HepG2 (cell line): Measurements from ENCODE around the gene DSN1. TPM values are rescaled to one million over a fixed set of nuclear protein-coding genes. Genes with fewer than 3 reads are reported as not detected.

Experiments used
- ARNT ChIP-seq: fragments of 450-650 bp; IDR thresholded peaks from 2 replicates; pipeline ENCODE4 v1.6.1; 2017
- BORCS8-MEF2B ChIP-seq: sonication (generic); formaldehyde crosslinking; IDR thresholded peaks from 2 replicates; pipeline ENCODE4 v1.8.0; 2022; ENCODE audit warnings: mild to moderate bottlenecking, missing genetic modification reagents
- CSRNP1 ChIP-seq: sonication (generic); formaldehyde crosslinking; IDR thresholded peaks from 2 replicates; pipeline ENCODE4 v1.8.1; 2023; ENCODE audit warnings: mild to moderate bottlenecking, missing genetic modification reagents
- FOXA1 ChIP-seq, 2 experiments: fragments of 450-650 bp in 1 of 2; sonication (generic) in 1 of 2; formaldehyde crosslinking in 1 of 2; IDR thresholded peaks; 2 replicates each; pipeline versions ENCODE4 v1.4.0 to v1.6.1; 2016 to 2020; ENCODE audit warnings: missing genetic modification reagents in 1 of 2
- HDAC2 ChIP-seq: sonication (generic); formaldehyde crosslinking; IDR thresholded peaks from 2 replicates; pipeline ENCODE4 v1.4.0; 2020; ENCODE audit warnings: missing genetic modification reagents
- IRF9 ChIP-seq: sonication (generic); formaldehyde crosslinking; IDR thresholded peaks from 2 replicates; pipeline ENCODE4 v1.8.0; 2022; ENCODE audit warnings: missing genetic modification reagents, mild to moderate bottlenecking, borderline replicate concordance
- KDM4B ChIP-seq: sonication (generic); formaldehyde crosslinking; IDR thresholded peaks from 2 replicates; pipeline ENCODE4 v1.4.0; 2020; ENCODE audit warnings: missing genetic modification reagents
- KLF15 ChIP-seq: sonication (generic); formaldehyde crosslinking; IDR thresholded peaks from 2 replicates; pipeline ENCODE4 v1.8.1; 2023; ENCODE audit warnings: borderline replicate concordance, mild to moderate bottlenecking, inconsistent platforms, missing genetic modification reagents, mixed read lengths
- MEIS1 ChIP-seq: sonication (generic); formaldehyde crosslinking; IDR thresholded peaks from 2 replicates; pipeline ENCODE4 v1.9.0; 2021; ENCODE audit warnings: mild to moderate bottlenecking, missing genetic modification reagents, moderate library complexity, borderline replicate concordance
- PITX1 ChIP-seq: sonication (generic); formaldehyde crosslinking; IDR thresholded peaks from 2 replicates; pipeline ENCODE4 v1.5.1; 2020; ENCODE audit warnings: mild to moderate bottlenecking, missing genetic modification reagents
- RERE ChIP-seq: IDR thresholded peaks from 2 replicates; pipeline ENCODE4 v1.6.1; 2016; ENCODE audit warnings: low read depth, missing genetic modification reagents, missing compliant biosample characterization
- SMAD9 ChIP-seq: sonication (generic); formaldehyde crosslinking; IDR thresholded peaks from 2 replicates; pipeline ENCODE4 v1.5.1; 2020; ENCODE audit warnings: mild to moderate bottlenecking, missing genetic modification reagents
- SOX5 ChIP-seq: IDR thresholded peaks from 2 replicates; pipeline ENCODE4 v1.6.1; 2016; ENCODE audit warnings: borderline replicate concordance
- TMF1 ChIP-seq: sonication (generic); formaldehyde crosslinking; IDR thresholded peaks from 2 replicates; pipeline ENCODE4 v1.8.1; 2022; ENCODE audit warnings: low read depth, missing genetic modification reagents
- ZC3H13 ChIP-seq: sonication (generic); formaldehyde crosslinking; IDR thresholded peaks from 2 replicates; pipeline ENCODE4 v1.8.1; 2023; ENCODE audit warnings: mild to moderate bottlenecking, missing genetic modification reagents, moderate library complexity
- ZEB1 ChIP-seq: IDR thresholded peaks from 2 replicates; pipeline ENCODE4 v1.6.1; 2012; ENCODE audit warnings: mild to moderate bottlenecking, low read depth, inconsistent platforms; ENCODE audit not compliant: insufficient replicate concordance
- ZNF205 ChIP-seq: IDR thresholded peaks from 2 replicates; pipeline ENCODE4 v1.6.1; 2018; ENCODE audit warnings: missing biosample characterization, missing genetic modification reagents
- ZNF570 ChIP-seq: sonication (generic); formaldehyde crosslinking; IDR thresholded peaks from 2 replicates; pipeline ENCODE4 v1.4.0; 2020; ENCODE audit warnings: mild to moderate bottlenecking, missing genetic modification reagents, borderline replicate concordance
- ZNF720 ChIP-seq: sonication (generic); formaldehyde crosslinking; IDR thresholded peaks from 2 replicates; pipeline ENCODE4 v1.4.0; 2020; ENCODE audit warnings: missing genetic modification reagents
- ZNF784 ChIP-seq: sonication (generic); formaldehyde crosslinking; IDR thresholded peaks from 2 replicates; pipeline ENCODE4 v1.5.1; 2020; ENCODE audit warnings: missing genetic modification reagents, mild to moderate bottlenecking, borderline replicate concordance
- polyA plus RNA-seq, 8 experiments: library from polyadenylated mRNA; depleted of rRNA in 3 of 8; stranded (reverse) in 7 of 8; unstranded in 1 of 8; fragments of >200 nt; fragmentation: Illumina TruSeq in 4 of 8; extraction: Trizol in 4 of 8; gene quantifications; 2 replicates each; pipeline versions ENCODE4 v1.2.1 to v1.2.3, GENCODE V29; 2011 to 2016; ENCODE audit warnings: low read depth in 4 of 8, missing spikeins in 1 of 8, mixed read lengths in 1 of 8; ENCODE audit not compliant: insufficient read depth in 1 of 8
- total RNA-seq, 5 experiments: library from RNA; depleted of rRNA; stranded (reverse); fragments of >200 nt; fragmentation: Illumina TruSeq; extraction: Trizol; gene quantifications; 2 replicates each; pipeline ENCODE4 v1.2.3, GENCODE V29; 2016; ENCODE audit warnings: low read depth in 1 of 5

DSN1 gene
- total and polyA plus RNA-seq, 2 of the 13 experiments (the other 11 are each of a cell fraction or from before 2014, with no cell fraction given) = 18.7 to 53.7 TPM

- TF ChIP-seq HDAC2 (CRISPR knock-in tag) (0 out of 2 replicates have a peak, but pooled peaks have one; percentile 35), ZNF205 (CRISPR knock-in tag) (no peak), ARNT (no peak), ZEB1 (no peak), IRF9 (CRISPR knock-in tag) (0 out of 2 replicates have a peak, but pooled peaks have one; percentile 38), KDM4B (no peak), ZNF720 (CRISPR knock-in tag) (no peak), ZNF570 (CRISPR knock-in tag) (0 out of 2 replicates have a peak, but pooled peaks have one; percentile 57), KLF15 (no peak), PITX1 (CRISPR knock-in tag) (no peak; the same call in 1 of the 2 replicates), BORCS8-MEF2B (CRISPR knock-in tag) (peak; percentile 80; the same call in 1 of the 2 replicates), ZNF784 (CRISPR knock-in tag) (peak; percentile 77; the same call in 1 of the 2 replicates), RERE (CRISPR knock-in tag) (no peak), SMAD9 (CRISPR knock-in tag) (no peak), MEIS1 (0 out of 2 replicates have a peak, but pooled peaks have one; percentile 71), CSRNP1 (CRISPR knock-in tag) (peak; percentile 69; the same call in 1 of the 2 replicates), ZC3H13 (CRISPR knock-in tag) (no peak), SOX5 (no peak), TMF1 (CRISPR knock-in tag) (0 out of 2 replicates have a peak, but pooled peaks have one; percentile 58), FOXA1 (IDR thresholded peaks at IDR 0.05) (no peak), FOXA1 (CRISPR knock-in tag; IDR thresholded peaks at IDR 0.05) (0 out of 2 replicates have a peak, but pooled peaks have one; percentile 8)
Measured at GRCh38 chr20:36745234-36745926, 28.2 kb downstream of the DSN1 start (continued).
